Uterus (tissue), 4 donors: ENCODE measurements around the gene FMNL2. TPM values are rescaled to one million over a fixed set of nuclear protein-coding genes. Genes with fewer than 3 reads are reported as not detected.

Experiments
- DNase-seq, 2 donors: peaks; one replicate each; pipeline ENCODE4 v3.0.0-alpha.2; 2019 to 2020
- H3K27ac ChIP-seq, 2 donors: fragments of 200-600 bp; sonication (generic); 1 replicate in 1 of 2; 2 replicates in 1 of 2; pipeline ENCODE4 v1.5.1; 2016 to 2018
- H3K27me3 ChIP-seq, 2 donors: fragments of 200-600 bp; sonication (generic); one replicate each; pipeline ENCODE4 v1.5.1; 2018 to 2019; ENCODE audit warnings: control low read depth in 1 of 2
- H3K36me3 ChIP-seq, 2 donors: fragments of 200-600 bp; sonication (generic); one replicate each; pipeline ENCODE4 v1.5.1; 2019; ENCODE audit warnings: control low read depth in 1 of 2
- H3K4me1 ChIP-seq, 2 donors: fragments of 200-600 bp; sonication (generic); one replicate each; pipeline ENCODE4 v1.5.1; 2018 to 2019; ENCODE audit warnings: control low read depth in 1 of 2
- H3K4me3 ChIP-seq, 2 donors: fragments of 200-600 bp; sonication (generic); 1 replicate in 1 of 2; 2 replicates in 1 of 2; pipeline ENCODE4 v1.5.1; 2018 to 2019; ENCODE audit warnings: mild to moderate bottlenecking in 1 of 2
- H3K9me3 ChIP-seq, 2 donors: fragments of 200-600 bp; sonication (generic); one replicate each; pipeline ENCODE4 v1.5.1; 2019; ENCODE audit warnings: control low read depth in 1 of 2
- CTCF ChIP-seq, 4 experiments: fragments of 200-600 bp in 2 of 4; fragments of 450-650 bp in 2 of 4; sonication (generic) in 2 of 4; IDR thresholded peaks; one replicate each; pipeline ENCODE4 v1.5.1; 2016 to 2019; ENCODE audit warnings: antibody characterized with exemption in 4 of 4, mild to moderate bottlenecking in 2 of 4, moderate library complexity in 1 of 4
- POLR2A ChIP-seq, 2 donors: fragments of 450-650 bp; IDR thresholded peaks; one replicate each; pipeline ENCODE4 v1.6.1; 2016; ENCODE audit warnings: antibody characterized with exemption in 2 of 2, mild to moderate bottlenecking in 1 of 2, moderate library complexity in 1 of 2
- intact Hi-C: fragments of 100-400 bp; cut with DNase I; formaldehyde crosslinking; loops from one replicate; pipeline ENCODE4 v1.15.1; 2023; ENCODE audit warnings: low total_unique reads
- total RNA-seq, 4 donors: library from RNA; depleted of rRNA in 3 of 4; stranded (reverse); fragments of >200 nt in 3 of 4; gene quantifications; one replicate each; pipeline versions ENCODE4 v1.1.0 to v1.2.4, GENCODE V29; 2014 to 2023
- donor health status: DM: yes; HTN: yes; CAD: no.

The FMNL2 gene
- total RNA-seq, 4 donors from 2014 or later, result 10.0 to 66.9 (median 33.4) TPM

DNA sequence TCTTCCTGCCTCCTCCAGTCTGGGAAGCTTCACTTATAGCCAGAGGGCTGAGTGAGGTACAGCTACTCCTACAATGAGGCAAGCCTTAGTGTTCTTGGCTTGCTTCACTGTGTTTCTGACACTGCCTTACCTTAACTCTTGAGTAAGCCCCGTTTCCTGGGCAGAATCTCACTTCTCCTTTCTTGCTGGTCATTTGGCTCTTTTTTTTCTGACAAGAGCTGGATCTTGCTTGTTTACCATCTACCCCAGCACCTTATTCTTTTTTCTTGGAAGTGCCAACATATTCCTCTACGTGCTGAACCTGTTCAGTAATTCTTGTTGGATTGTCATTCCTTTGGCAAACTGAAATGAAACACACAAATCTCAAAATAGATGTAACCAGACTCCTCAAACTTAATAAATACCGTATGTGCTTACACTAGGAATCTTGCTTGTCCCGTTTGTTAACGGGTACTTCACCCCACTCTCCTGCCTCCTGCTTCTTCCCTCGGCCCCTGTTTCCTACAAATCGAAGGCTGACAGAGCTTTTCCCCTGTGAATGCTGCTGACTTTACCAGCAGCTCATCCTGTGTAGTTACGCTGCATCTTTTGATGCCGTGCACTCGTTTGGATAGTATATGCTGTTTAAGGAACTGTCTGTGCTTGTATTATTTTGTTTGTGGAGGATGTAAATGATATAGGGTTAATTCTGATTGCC, 132.2 kb downstream of the FMNL2 start:
- Histone ChIP-seq H3K4me3 (no peak overlapping the region), H3K4me1 (no peaks in the 10 kb centered on the region), H3K27ac (peak overlapping the region; percentile 28 to 62), H3K36me3 (no peaks in the 10 kb centered on the region), H3K27me3 (no peaks in the 10 kb centered on the region), H3K9me3 (no peaks in the 10 kb centered on the region)
- TF ChIP-seq CTCF (IDR thresholded peaks at IDR 0.05) (no peak), POLR2A (IDR thresholded peaks at IDR 0.05) (no peak)
- intact Hi-C loops, result no loop called here
- DNase-seq, result peak in 1 of 2 donors; percentile 41

- Histone ChIP-seq H3K27me3 (no peaks in the 10 kb centered on the region), H3K9me3 (no peaks in the 10 kb centered on the region), H3K27ac (peak overlapping the region; percentile 28 to 62), H3K4me3 (no peak overlapping the region), H3K36me3 (no peaks in the 10 kb centered on the region), H3K4me1 (no peaks in the 10 kb centered on the region)
- no peak for DNase-seq
- TF ChIP-seq CTCF (IDR thresholded peaks at IDR 0.05), result no peak
- TF ChIP-seq POLR2A (IDR thresholded peaks at IDR 0.05), result no peak
- intact Hi-C loops, result no loop called here
Measured at GRCh38 chr2:152467677-152468410, 132.9 kb downstream of the FMNL2 start.

DNA sequence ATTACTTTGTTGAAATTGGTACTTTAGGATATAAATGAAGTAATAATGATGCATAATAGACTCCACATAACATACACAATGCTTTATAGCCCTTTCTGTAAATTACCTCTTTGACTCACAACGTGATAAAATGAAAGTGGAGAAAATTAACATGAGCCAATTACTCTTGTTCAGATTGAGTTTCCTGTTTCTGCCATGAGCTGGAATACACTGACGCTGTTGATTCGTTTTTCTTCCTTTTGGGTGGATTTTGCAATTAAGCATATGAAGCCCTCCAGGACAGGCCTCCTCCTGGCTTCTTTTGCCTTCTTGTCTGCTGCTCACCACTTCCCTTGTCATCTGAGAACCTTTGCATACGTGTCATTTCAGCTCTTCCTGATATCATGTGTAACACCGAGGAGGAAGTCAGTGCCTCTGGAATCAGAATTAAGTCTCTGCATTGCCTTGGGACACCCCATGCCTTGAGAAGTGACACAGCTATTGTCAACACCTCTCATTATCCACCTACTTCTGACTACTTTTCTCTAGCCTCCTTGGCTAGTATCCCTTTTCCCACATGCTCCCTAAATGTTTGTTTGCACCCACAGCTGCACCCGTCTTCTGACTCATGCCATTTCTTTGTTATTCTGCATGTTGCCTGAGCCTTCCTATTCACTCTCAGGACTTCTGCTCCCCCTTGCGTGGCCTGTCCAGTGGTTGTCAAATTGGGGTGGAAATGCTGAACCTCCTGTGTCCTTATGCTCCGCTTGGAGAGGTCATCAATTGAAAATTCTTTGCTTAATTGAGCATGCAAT, 134.1 kb downstream of the FMNL2 start:
- H3K4me1 ChIP-seq, result no peaks in the 10 kb centered on the region
- no peak for DNase-seq

GRCh38 chr2:152470861-152471854, 136.2 kb downstream of the FMNL2 start:
- H3K4me3 ChIP-seq, result no peak overlapping the region
- no peaks in the 10 kb centered on the region for H3K36me3 ChIP-seq
- H3K4me1 ChIP-seq, result no peaks in the 10 kb centered on the region
- no peak for DNase-seq
- intact Hi-C loops, result no loop called here
- no peaks in the 10 kb centered on the region for H3K27me3 ChIP-seq
- H3K9me3 ChIP-seq, result no peaks in the 10 kb centered on the region
- H3K27ac ChIP-seq, result no peak overlapping the region
- TF ChIP-seq CTCF (IDR thresholded peaks at IDR 0.05), result no peak
- TF ChIP-seq POLR2A (IDR thresholded peaks at IDR 0.05), result no peak

More for the DNA sequence above, 134.1 kb downstream of the FMNL2 start:
- no peak overlapping the region for H3K4me3 ChIP-seq
- no peaks in the 10 kb centered on the region for H3K9me3 ChIP-seq
- H3K27ac ChIP-seq, result no peak overlapping the region
- intact Hi-C loops, result no loop called here
- TF ChIP-seq CTCF (IDR thresholded peaks at IDR 0.05) (no peak), POLR2A (IDR thresholded peaks at IDR 0.05) (no peak)
- no peaks in the 10 kb centered on the region for H3K36me3 ChIP-seq
- H3K27me3 ChIP-seq, result no peaks in the 10 kb centered on the region
